H1 (cell line): Measurements from ENCODE around the gene GSTO1. TPM values are rescaled to one million over a fixed set of nuclear protein-coding genes. Genes with fewer than 3 reads are reported as not detected.

Source experiments
- EP300 ChIP-seq, 2 experiments: IDR thresholded peaks; 1 replicate in 1 of 2; 2 replicates in 1 of 2; pipeline ENCODE4 v1.6.1; 2011 to 2012; ENCODE audit warnings: low read depth in 2 of 2, low read length in 2 of 2, mild to moderate bottlenecking in 2 of 2, borderline replicate concordance in 1 of 2, inconsistent platforms in 1 of 2, moderate library complexity in 1 of 2
- GTF2F1 ChIP-seq: IDR thresholded peaks from 2 replicates; pipeline ENCODE4 v1.6.1; 2012; ENCODE audit warnings: low read depth, low read length, improper control_type of control experiment, borderline replicate concordance
- HDAC2 ChIP-seq, 2 experiments: fragments of 300-600 bp in 1 of 2; sonication (generic) in 1 of 2; IDR thresholded peaks; 2 replicates each; pipeline ENCODE4 v1.6.1; 2011 to 2012; ENCODE audit warnings: low read depth in 2 of 2, low read length in 2 of 2, mild to moderate bottlenecking in 2 of 2, moderate library complexity in 2 of 2, borderline replicate concordance in 1 of 2, inconsistent platforms in 1 of 2
- POLR2A ChIP-seq, 2 experiments: IDR thresholded peaks; 1 replicate in 1 of 2; 2 replicates in 1 of 2; pipeline ENCODE4 v1.6.1; 2011; ENCODE audit warnings: low read depth in 2 of 2, low read length in 2 of 2, mild to moderate bottlenecking in 2 of 2; ENCODE audit errors: control extremely low read depth in 1 of 2
- RNF2 ChIP-seq: fragments of 200-900, 300-1000 bp; sonication (generic); IDR thresholded peaks from 2 replicates; pipeline ENCODE4 v1.7.1; 2016; ENCODE audit warnings: borderline replicate concordance, low read depth, mild to moderate bottlenecking, antibody characterized with exemption, low read length; ENCODE audit not compliant: poor library complexity, severe bottlenecking; ENCODE audit errors: missing control alignments
- SIX5 ChIP-seq: IDR thresholded peaks from 2 replicates; pipeline ENCODE4 v1.6.1; 2011; ENCODE audit warnings: mild to moderate bottlenecking, low read depth, low read length
- polyA plus RNA-seq, 7 experiments: library from polyadenylated mRNA; depleted of rRNA in 3 of 7; stranded (reverse) in 5 of 7; unstranded in 2 of 7; fragments of >200 nt in 5 of 7; fragments of 200-250 nt in 2 of 7; gene quantifications; 1 replicate in 5 of 7; 2 replicates in 1 of 7; 4 replicates in 1 of 7; pipeline versions ENCODE4 v1.2.1 to v1.2.3, GENCODE V29; 2011 to 2013; ENCODE audit warnings: missing spikeins in 2 of 7, mixed read lengths in 2 of 7
- total RNA-seq: library from RNA; stranded (reverse); fragmentation: NEBNext Ultra II Directional; extraction: Animal tissue kit (Norgen Biotek cat#: 25700); gene quantifications from 2 replicates; pipeline ENCODE4 v1.2.1, GENCODE V29; 2021

The GSTO1 gene
- total and polyA plus RNA-seq, 2 of the 8 experiments (the other 6 are each of a cell fraction or from before 2014, with no cell fraction given) = 22.4 to 32.5 TPM

DNA sequence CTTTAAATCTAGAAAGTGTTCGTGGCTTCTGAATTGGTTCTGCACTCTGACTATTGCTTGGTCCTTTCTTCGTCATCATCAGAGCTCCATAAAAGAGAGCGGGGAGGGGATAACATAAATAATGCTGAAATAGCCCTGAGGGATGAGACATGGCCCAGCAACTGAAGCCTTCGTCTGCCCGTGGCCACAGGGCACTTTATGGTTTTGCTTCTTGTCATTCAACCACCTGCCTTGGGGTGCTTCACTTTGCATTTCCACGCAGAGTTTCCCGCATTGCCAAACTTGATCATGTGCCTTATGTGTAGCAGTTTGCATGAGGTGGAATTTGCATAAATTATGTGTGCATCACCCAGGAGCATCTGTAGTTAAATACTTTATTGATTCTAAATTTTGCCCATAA lies 30.2 kb downstream of the GSTO1 start (continued):
- TF ChIP-seq RNF2 (no peak), HDAC2 (IDR thresholded peaks at IDR 0.05; ENCODE audit: borderline replicate concordance in 1 of 2, low read depth in 2 of 2, low read length in 2 of 2) (no peak), POLR2A (IDR thresholded peaks at IDR 0.05; ENCODE audit: control extremely low read depth in 1 of 2, low read depth in 2 of 2, low read length in 2 of 2) (no peak), SIX5 (no peak), EP300 (IDR thresholded peaks at IDR 0.05; ENCODE audit: borderline replicate concordance in 1 of 2, low read depth in 2 of 2, low read length in 2 of 2) (no peak), GTF2F1 (no peak)
